Smooth muscle cell (in vitro differentiated cells): ENCODE results near the gene FOXP1. TPM values are rescaled to one million over a fixed set of nuclear protein-coding genes. Genes with fewer than 3 reads are reported as not detected.

Experiments used
- DNase-seq: peaks from one replicate; lab custom pipeline; 2025; ENCODE audit not compliant: unreplicated experiment; lab: John Stamatoyannopoulos, UW
- H2AFZ ChIP-seq: fragments of 200-600 bp; sonication (generic); 2 replicates; pipeline ENCODE4 v1.6.0; 2016; ENCODE audit warnings: antibody characterized with exemption, low read depth, mild to moderate bottlenecking
- H3F3A ChIP-seq: fragments of 200-600 bp; sonication (generic); 2 replicates; pipeline ENCODE4 v1.6.0; 2017; ENCODE audit warnings: antibody characterized with exemption, low read depth
- H3K27ac ChIP-seq: fragments of 200-600 bp; sonication (generic); 2 replicates; pipeline ENCODE4 v1.5.1; 2016; ENCODE audit warnings: low read depth, mild to moderate bottlenecking
- H3K27me3 ChIP-seq: fragments of 200-600 bp; sonication (generic); 2 replicates; pipeline ENCODE4 v1.6.1; 2016; ENCODE audit warnings: low read depth, mild to moderate bottlenecking
- H3K36me3 ChIP-seq: fragments of 200-600 bp; sonication (generic); 2 replicates; pipeline ENCODE4 v1.5.1; 2016; ENCODE audit warnings: low read depth
- H3K4me1 ChIP-seq: fragments of 200-600 bp; sonication (generic); 2 replicates; pipeline ENCODE4 v1.5.1; 2016; ENCODE audit warnings: low read depth
- H3K4me2 ChIP-seq: fragments of 200-600 bp; sonication (generic); 2 replicates; pipeline ENCODE4 v1.6.0; 2016; ENCODE audit warnings: mild to moderate bottlenecking
- H3K4me3 ChIP-seq: fragments of 200-600 bp; sonication (generic); 2 replicates; pipeline ENCODE4 v1.5.1; 2016; ENCODE audit warnings: mild to moderate bottlenecking
- H3K79me2 ChIP-seq: fragments of 200-600 bp; sonication (generic); 2 replicates; pipeline ENCODE4 v1.6.0; 2016; ENCODE audit warnings: low read depth, mild to moderate bottlenecking
- H3K9ac ChIP-seq: fragments of 200-600 bp; sonication (generic); 2 replicates; pipeline ENCODE4 v1.6.0; 2016; ENCODE audit warnings: low read depth
- H3K9me3 ChIP-seq: fragments of 200-600 bp; sonication (generic); replicated peaks from 2 replicates; pipeline ENCODE4 v1.5.1; 2016; ENCODE audit warnings: low read depth
- H4K20me1 ChIP-seq: fragments of 200-600 bp; sonication (generic); 2 replicates; pipeline ENCODE4 v1.6.0; 2016; ENCODE audit warnings: low read depth
- WGBS: methylation state at CpG from one replicate; pipeline ENCODE4 v1.1.7; 2016; ENCODE audit warnings: low lambda C conversion rate; 5-methylcytosine and 5-hydroxymethylcytosine counted together
- polyA plus RNA-seq: library from polyadenylated mRNA; unstranded; fragments of >200 nt; fragmentation: Nextera tagmentation; extraction: Ambion mirVana; gene quantifications from 2 replicates; pipeline ENCODE4 v1.2.1, GENCODE V29; 2016
- total RNA-seq: library from RNA; depleted of rRNA; stranded (reverse); fragments of >200 nt; gene quantifications from 2 replicates; pipeline ENCODE4 v1.2.3, GENCODE V29; 2014
- TF ChIP-seq, protein P1 (sequence below): fragments of 200-600 bp; sonication (generic); IDR thresholded peaks from 2 replicates; pipeline ENCODE4 v1.5.1; 2017; ENCODE audit warnings: borderline replicate concordance, mild to moderate bottlenecking, antibody characterized with exemption; ENCODE audit not compliant: insufficient read depth, poor library complexity, severe bottlenecking

The FOXP1 gene
- total and polyA plus RNA-seq, 2 experiments from 2014 or later, result 40.9 to 68.0 TPM

- H3K36me3 ChIP-seq, result no peaks in the 10 kb centered on the region
- TF ChIP-seq, protein P1, sequence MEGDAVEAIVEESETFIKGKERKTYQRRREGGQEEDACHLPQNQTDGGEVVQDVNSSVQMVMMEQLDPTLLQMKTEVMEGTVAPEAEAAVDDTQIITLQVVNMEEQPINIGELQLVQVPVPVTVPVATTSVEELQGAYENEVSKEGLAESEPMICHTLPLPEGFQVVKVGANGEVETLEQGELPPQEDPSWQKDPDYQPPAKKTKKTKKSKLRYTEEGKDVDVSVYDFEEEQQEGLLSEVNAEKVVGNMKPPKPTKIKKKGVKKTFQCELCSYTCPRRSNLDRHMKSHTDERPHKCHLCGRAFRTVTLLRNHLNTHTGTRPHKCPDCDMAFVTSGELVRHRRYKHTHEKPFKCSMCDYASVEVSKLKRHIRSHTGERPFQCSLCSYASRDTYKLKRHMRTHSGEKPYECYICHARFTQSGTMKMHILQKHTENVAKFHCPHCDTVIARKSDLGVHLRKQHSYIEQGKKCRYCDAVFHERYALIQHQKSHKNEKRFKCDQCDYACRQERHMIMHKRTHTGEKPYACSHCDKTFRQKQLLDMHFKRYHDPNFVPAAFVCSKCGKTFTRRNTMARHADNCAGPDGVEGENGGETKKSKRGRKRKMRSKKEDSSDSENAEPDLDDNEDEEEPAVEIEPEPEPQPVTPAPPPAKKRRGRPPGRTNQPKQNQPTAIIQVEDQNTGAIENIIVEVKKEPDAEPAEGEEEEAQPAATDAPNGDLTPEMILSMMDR, result no peak
- no peak overlapping the region for H2AFZ ChIP-seq
- H3K27ac ChIP-seq, result no peak overlapping the region
- WGBS, result 94% methylated on average over 3 of the region's 3 CpGs
- no peaks in the 10 kb centered on the region for H3K4me1 ChIP-seq
- no peak for DNase-seq
- no peak overlapping the region for H3K4me3 ChIP-seq
- H3K79me2 ChIP-seq, result no peaks in the 10 kb centered on the region
- H4K20me1 ChIP-seq, result no peaks in the 10 kb centered on the region
- no peaks in the 10 kb centered on the region for H3K9me3 ChIP-seq
- no peaks in the 10 kb centered on the region for H3K27me3 ChIP-seq
- H3F3A ChIP-seq, result no peaks in the 10 kb centered on the region
- no peak overlapping the region for H3K4me2 ChIP-seq
- H3K9ac ChIP-seq, result no peak overlapping the region
Measured at GRCh38 chr3:70919661-70920060, 663.9 kb downstream of the FOXP1 start.

DNA sequence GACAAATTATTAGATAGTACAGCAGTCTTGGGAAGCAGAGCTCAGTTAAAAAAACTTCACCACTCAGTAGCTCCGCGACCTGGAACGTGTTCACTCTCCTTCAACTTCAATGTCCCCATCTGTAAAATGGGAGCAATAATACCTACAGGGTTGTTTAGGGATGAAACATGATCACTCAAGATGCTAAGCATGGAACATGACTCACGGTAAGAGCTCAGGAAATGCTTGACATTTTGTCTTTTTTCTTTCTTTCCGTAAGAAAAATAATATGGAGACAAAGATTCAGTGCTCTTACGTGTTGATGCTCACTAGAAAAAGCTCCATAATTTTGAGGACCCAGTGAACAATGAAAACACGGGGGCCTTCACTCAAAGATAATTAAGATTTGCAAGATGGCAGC is 664.4 kb downstream of the FOXP1 start:
- H3K4me1 ChIP-seq, result no peaks in the 10 kb centered on the region
- no peaks in the 10 kb centered on the region for H4K20me1 ChIP-seq
- TF ChIP-seq, protein P1, result no peak
- H3K4me3 ChIP-seq, result no peak overlapping the region
- no peaks in the 10 kb centered on the region for H3K36me3 ChIP-seq
- no peaks in the 10 kb centered on the region for H3F3A ChIP-seq
- 93% methylated on average over 7 of the region's 7 CpGs for WGBS
- no peak for DNase-seq
- H2AFZ ChIP-seq, result no peak overlapping the region
- no peak overlapping the region for H3K9ac ChIP-seq
- H3K27me3 ChIP-seq, result no peaks in the 10 kb centered on the region
- no peaks in the 10 kb centered on the region for H3K9me3 ChIP-seq
- H3K79me2 ChIP-seq, result no peaks in the 10 kb centered on the region
- no peak overlapping the region for H3K27ac ChIP-seq
- H3K4me2 ChIP-seq, result no peak overlapping the region

GRCh38 chr3:70916375-70917055 is 667.0 kb downstream of the FOXP1 start:
- Histone ChIP-seq H3K4me3 (no peak overlapping the region), H3K27ac (no peak overlapping the region), H3F3A (no peaks in the 10 kb centered on the region), H4K20me1 (no peaks in the 10 kb centered on the region), H3K4me2 (no peak overlapping the region), H2AFZ (no peak overlapping the region), H3K9me3 (no peaks in the 10 kb centered on the region), H3K36me3 (no peaks in the 10 kb centered on the region), H3K4me1 (no peaks in the 10 kb centered on the region), H3K79me2 (no peaks in the 10 kb centered on the region), H3K27me3 (no peaks in the 10 kb centered on the region), H3K9ac (no peak overlapping the region)
- TF ChIP-seq, protein P1, result no peak
- 75% methylated on average over 4 of the region's 4 CpGs for WGBS
- DNase-seq, result no peak

GRCh38 chr3:70914862-70915261 is 668.7 kb downstream of the FOXP1 start:
- Histone ChIP-seq H4K20me1 (no peaks in the 10 kb centered on the region), H3K36me3 (no peaks in the 10 kb centered on the region), H3F3A (no peaks in the 10 kb centered on the region), H3K4me2 (no peak overlapping the region), H3K4me1 (no peaks in the 10 kb centered on the region), H3K79me2 (no peaks in the 10 kb centered on the region), H2AFZ (no peak overlapping the region), H3K27me3 (no peaks in the 10 kb centered on the region), H3K27ac (no peak overlapping the region), H3K9me3 (no peaks in the 10 kb centered on the region), H3K4me3 (no peak overlapping the region), H3K9ac (no peak overlapping the region)
- 100% methylated on average over 1 of the region's 1 CpG for WGBS
- no peak for DNase-seq
- TF ChIP-seq, protein P1, result no peak
